K562 (cell line): ENCODE measurements around the gene RACK1. TPM values are rescaled to one million over a fixed set of nuclear protein-coding genes. Genes with fewer than 3 reads are reported as not detected.

Source experiments
- ATAC-seq: fragments of 200-7000 bp; cut with Tn5 transposase; 3 replicates; pipeline ENCODE4 v1.9.1; 2020; ENCODE audit warnings: moderate library complexity
- BruUV-seq: library from RNA; stranded (reverse); fragments of 400-500 nt; replicated peaks from 2 replicates; lab custom pipeline; 2021; lab: Mats Ljungman, UMichigan
- CTCF ChIA-PET: fragments of 300-600 bp; formaldehyde crosslinking; extraction: SDS; loops from one replicate; lab custom pipeline; 2021; ENCODE audit warnings: low intra/inter-chr PET ratio; lab: Yijun Ruan, JAX
- POLR2A ChIA-PET: fragments of 300-600, 350-650 bp; sonication (Branson Sonifier 250); formaldehyde crosslinking; extraction: SDS; loops from one replicate; lab custom pipeline; 2021; ENCODE audit warnings: antibody characterized with exemption, inconsistent platforms; lab: Yijun Ruan, JAX
- DNase-seq, 4 experiments: peaks; one replicate each; pipeline versions ENCODE4 v3.0.0 to v3.0.0-alpha.2; 2011 to 2018; ENCODE audit warnings: low spot score in 3 of 4, mixed read lengths in 3 of 4; ENCODE audit errors: extremely low read depth in 1 of 4
- FAIRE-seq: peaks from 2 replicates; lab custom pipeline; 2011; peaks lifted over from hg19 to GRCh38; lab: Jason Lieb, UNC
- H2AFZ ChIP-seq: 2 replicates; pipeline ENCODE4 v1.6.0; 2011; ENCODE audit warnings: low read depth, low read length, control low read depth, inconsistent platforms
- H3K27ac ChIP-seq: fragments of 200-600 bp; 3 replicates; pipeline ENCODE4 v1.8.0; 2011; ENCODE audit warnings: low read depth, mild to moderate bottlenecking, control low read depth, inconsistent platforms, low read length, moderate library complexity, mixed read lengths; ENCODE audit errors: extremely low read depth
- H3K27me3 ChIP-seq, 2 experiments: fragments of 300-600 bp in 1 of 2; 2 replicates in 1 of 2; 3 replicates in 1 of 2; pipeline versions ENCODE4 v1.6.0 to v1.8.0; 2011; ENCODE audit warnings: inconsistent platforms in 2 of 2, low read length in 2 of 2, mild to moderate bottlenecking in 1 of 2, mixed read lengths in 1 of 2, moderate library complexity in 1 of 2; ENCODE audit not compliant: control insufficient read depth in 2 of 2, insufficient read depth in 2 of 2
- H3K36me3 ChIP-seq: fragments of 300-600 bp; 3 replicates; pipeline ENCODE4 v1.8.0; 2011; ENCODE audit warnings: mild to moderate bottlenecking, low read length, inconsistent platforms; ENCODE audit not compliant: control insufficient read depth, insufficient read depth
- H3K4me1 ChIP-seq, 2 experiments: fragments of 200-600 bp in 1 of 2; replicated peaks in 1 of 2; 2 replicates in 1 of 2; 3 replicates in 1 of 2; pipeline versions ENCODE4 v1.5.1 to v1.8.0; 2011; ENCODE audit warnings: inconsistent platforms in 2 of 2, low read length in 2 of 2, mild to moderate bottlenecking in 1 of 2, mixed read lengths in 1 of 2, moderate library complexity in 1 of 2; ENCODE audit not compliant: control insufficient read depth in 2 of 2, insufficient read depth in 2 of 2
- H3K4me2 ChIP-seq: 2 replicates; pipeline ENCODE4 v1.6.1; 2011; ENCODE audit warnings: low read length, control low read depth, inconsistent platforms, mixed read lengths; ENCODE audit not compliant: insufficient read depth
- H3K4me3 ChIP-seq: fragments of 200-600 bp; sonication (generic), shearing (Covaris generic); 2 replicates; pipeline ENCODE4 v1.5.1; 2016; ENCODE audit warnings: control low read depth, inconsistent platforms
- H3K79me2 ChIP-seq: fragments of 200-600 bp; 3 replicates; pipeline ENCODE4 v1.8.0; 2011; ENCODE audit warnings: low read length, inconsistent platforms; ENCODE audit not compliant: control insufficient read depth, insufficient read depth
- H3K9ac ChIP-seq, 2 experiments: 2 replicates each; pipeline versions ENCODE4 v1.6.0 to v1.6.1; 2011; ENCODE audit warnings: low read depth in 2 of 2, low read length in 2 of 2, control low read depth in 1 of 2, inconsistent platforms in 1 of 2, mild to moderate bottlenecking in 1 of 2, mixed read lengths in 1 of 2; ENCODE audit not compliant: insufficient read depth in 1 of 2
- H3K9me1 ChIP-seq: one replicate; pipeline ENCODE4 v1.6.0; 2011; ENCODE audit warnings: inconsistent platforms, mild to moderate bottlenecking, low read length, moderate library complexity; ENCODE audit not compliant: control insufficient read depth, insufficient read depth
- H3K9me3 ChIP-seq: replicated peaks from 2 replicates; pipeline ENCODE4 v1.5.1; 2011; ENCODE audit warnings: low read depth, low read length, inconsistent platforms; ENCODE audit not compliant: control insufficient read depth, insufficient read depth
- H4K20me1 ChIP-seq: replicated peaks from 2 replicates; pipeline ENCODE4 v1.6.1; 2011; ENCODE audit warnings: low read length, inconsistent platforms, mixed read lengths; ENCODE audit not compliant: control insufficient read depth, insufficient read depth
- BCL6 ChIP-seq: fragments of 250-450 bp; sonication (Bioruptor Pico); IDR thresholded peaks from 2 replicates; pipeline ENCODE4 v1.4.0; 2020
- CBX1 ChIP-seq: sonication (generic); IDR thresholded peaks from 2 replicates; pipeline ENCODE4 v1.6.1; 2016; ENCODE audit warnings: antibody characterized with exemption, low read depth, mild to moderate bottlenecking
- DACH1 ChIP-seq: fragments of 450-650 bp; IDR thresholded peaks from 2 replicates; pipeline ENCODE4 v1.6.1; 2018; ENCODE audit not compliant: partially characterized antibody
- EGR1 ChIP-seq: fragments of 450-650 bp; conservative IDR thresholded peaks from 2 replicates; pipeline ENCODE4 v1.6.1; 2017; ENCODE audit warnings: mild to moderate bottlenecking
- FOXA3 ChIP-seq, 2 experiments: fragments of 450-650 bp in 1 of 2; sonication (generic) in 1 of 2; formaldehyde crosslinking; IDR thresholded peaks in 1 of 2; conservative IDR thresholded peaks in 1 of 2; 2 replicates each; pipeline versions ENCODE4 v1.4.0 to v1.8.0; 2020 to 2022; ENCODE audit warnings: mild to moderate bottlenecking in 2 of 2, missing genetic modification reagents in 1 of 2
- KDM5B ChIP-seq: fragments of 200-600 bp; sonication (generic); IDR thresholded peaks from 2 replicates; pipeline ENCODE4 v1.6.1; 2012; ENCODE audit warnings: low read depth, mild to moderate bottlenecking, moderate library complexity, low read length, control low read depth, inconsistent platforms; ENCODE audit not compliant: insufficient replicate concordance
- L3MBTL2 ChIP-seq: fragments of 450-650 bp; IDR thresholded peaks from 2 replicates; pipeline ENCODE4 v1.6.1; 2016; ENCODE audit warnings: mild to moderate bottlenecking, moderate library complexity
- MYC ChIP-seq, 2 experiments: fragments of 250-450 bp in 1 of 2; sonication (Bioruptor Pico) in 1 of 2; IDR thresholded peaks; 2 replicates each; pipeline versions ENCODE4 v1.5.1 to v1.6.1; 2012 to 2021; ENCODE audit warnings: low read depth in 2 of 2, borderline replicate concordance in 1 of 2, improper control_type of control experiment in 1 of 2, low read length in 1 of 2, mild to moderate bottlenecking in 1 of 2, moderate library complexity in 1 of 2
- PHB ChIP-seq: fragments of 250-450 bp; sonication (Bioruptor Pico); IDR thresholded peaks from 2 replicates; pipeline ENCODE4 v1.5.0; 2021
- PHF8 ChIP-seq: fragments of 200-600 bp; sonication (generic); IDR thresholded peaks from 2 replicates; pipeline ENCODE4 v1.6.1; 2012; ENCODE audit warnings: mixed run types, mild to moderate bottlenecking, inconsistent platforms, low read length, moderate library complexity, borderline replicate concordance
- POLR2A ChIP-seq: fragments of 450-650 bp; conservative IDR thresholded peaks from 2 replicates; pipeline ENCODE4 v1.6.1; 2016
- POLR2G ChIP-seq: fragments of 200-400 bp; formaldehyde crosslinking; IDR thresholded peaks from 2 replicates; pipeline ENCODE4 v1.6.1; 2017; ENCODE audit warnings: low read depth, mild to moderate bottlenecking, antibody characterized with exemption, low read length, moderate library complexity
- SMAD3 ChIP-seq: fragments of 450-650 bp; formaldehyde crosslinking; conservative IDR thresholded peaks from 2 replicates; pipeline ENCODE4 v1.4.0; 2020; ENCODE audit warnings: mild to moderate bottlenecking
- SREBF2 ChIP-seq: sonication (generic); formaldehyde crosslinking; IDR thresholded peaks from 2 replicates; pipeline ENCODE4 v1.4.0; 2020; ENCODE audit warnings: mild to moderate bottlenecking, missing genetic modification reagents
- ZNF212 ChIP-seq: fragments of 450-650 bp; formaldehyde crosslinking; IDR thresholded peaks from 2 replicates; pipeline ENCODE4 v1.4.0; 2020; ENCODE audit warnings: mild to moderate bottlenecking
- ZNF232 ChIP-seq: sonication (generic); formaldehyde crosslinking; IDR thresholded peaks from 2 replicates; pipeline ENCODE4 v1.8.0; 2022; ENCODE audit warnings: mild to moderate bottlenecking, missing genetic modification reagents
- WGBS: fragments of 100-300 bp; shearing (Covaris generic); methylation state at CpG from one replicate; pipeline ENCODE4 v1.1.6; 2016; ENCODE audit warnings: low coverage, mixed read lengths; ENCODE audit not compliant: insufficient coverage; ENCODE audit errors: missing lambda C conversion rate; 5-methylcytosine and 5-hydroxymethylcytosine counted together
- in situ Hi-C: fragments of 300-500 bp; cut with MboI; formaldehyde crosslinking; loops from 4 replicates; pipeline ENCODE4 v1.15.0; 2018; ENCODE audit warnings: inconsistent platforms, mixed read lengths
- intact Hi-C: fragments of 100-400 bp; cut with micrococcal nuclease; formaldehyde crosslinking; loops from 2 replicates; pipeline ENCODE4 v1.14.2; 2022
- polyA plus RNA-seq, 8 experiments: library from polyadenylated mRNA; depleted of rRNA in 4 of 8; stranded (reverse) in 5 of 8; unstranded in 3 of 8; fragments of >200 nt; fragmentation: Nextera tagmentation in 2 of 8; fragmentation: Illumina TruSeq in 1 of 8; extraction: Ambion mirVana in 2 of 8; extraction: Trizol in 1 of 8; gene quantifications; 2 replicates each; pipeline versions ENCODE4 v1.2.1 to v1.2.3, GENCODE V29; 2011 to 2014; ENCODE audit warnings: inconsistent platforms in 1 of 8, missing spikeins in 1 of 8
- total RNA-seq, 7 experiments: library from RNA; depleted of rRNA in 6 of 7; stranded (reverse); fragments of >200 nt in 6 of 7; fragmentation: Illumina TruSeq in 2 of 7; extraction: Trizol in 2 of 7; gene quantifications; 2 replicates each; pipeline versions ENCODE4 v1.2.1 to v1.2.3, GENCODE V29; 2011 to 2021; ENCODE audit warnings: low replicate concordance in 1 of 7
- TF ChIP-seq, protein P1 (sequence below): fragments of 250-450 bp; sonication (Bioruptor Pico); IDR thresholded peaks from 2 replicates; pipeline ENCODE4 v1.5.0; 2022; ENCODE audit warnings: mild to moderate bottlenecking
- TF ChIP-seq, protein P2 (sequence below): fragments of 450-650 bp; formaldehyde crosslinking; IDR thresholded peaks from 2 replicates; pipeline ENCODE4 v1.4.0; 2022; ENCODE audit warnings: missing genetic modification characterization
- TF ChIP-seq, protein P3 (sequence below): fragments of 450-650 bp; IDR thresholded peaks from 2 replicates; pipeline ENCODE4 v1.6.1; 2016; ENCODE audit warnings: missing biosample characterization, missing genetic modification characterization

Gene RACK1
- total and polyA plus RNA-seq, 9 of the 15 experiments (the other 6 are each of a cell fraction or from before 2014, with no cell fraction given) = 2,303 to 5,311 (median 3,833) TPM

DNA sequence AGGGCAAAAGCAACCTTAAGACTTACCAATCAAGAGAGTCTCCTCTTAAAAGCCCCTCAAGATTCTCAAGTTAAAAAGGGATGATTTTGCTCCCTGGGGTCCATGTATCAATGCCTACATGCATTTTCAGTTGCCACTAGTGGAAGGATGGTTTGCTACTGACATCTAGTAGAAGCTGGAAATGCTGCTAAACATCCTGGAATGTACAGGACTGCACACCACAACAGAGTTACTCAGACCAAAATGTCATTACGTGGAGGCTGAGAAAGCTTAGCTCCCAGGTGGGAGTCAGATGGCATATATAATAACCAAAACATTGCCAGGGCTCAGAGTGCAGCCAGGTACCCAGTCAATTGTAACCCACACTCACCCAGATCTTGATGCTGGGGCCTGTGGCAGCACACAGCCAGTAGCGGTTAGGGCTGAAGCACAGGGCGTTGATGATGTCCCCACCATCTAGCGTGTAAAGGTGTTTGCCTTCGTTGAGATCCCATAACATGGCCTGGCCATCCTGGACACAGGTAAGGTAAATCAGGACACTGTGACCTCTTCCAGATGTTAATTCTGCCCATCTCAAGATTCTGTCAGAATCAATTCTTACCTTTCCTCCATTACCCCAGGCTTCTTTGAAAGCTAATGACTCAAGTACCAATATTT lies 5.8 kb downstream of the RACK1 start:
- POLR2A ChIA-PET = interaction anchor here (0.6 to 17.5 kb wide), 5 partner anchors 9 to 167 kb away, joined by 3 to 185 read pairs (median 3); partner anchors contain the start of genes TRIM41 and TRIM52
- H3K27me3 ChIP-seq = no peaks in the 10 kb centered on the region
- ATAC-seq (no peak), FAIRE-seq (no peak), DNase-seq (no peak)
- WGBS = 90% methylated on average over 5 of the region's 5 CpGs
- peaks cover 98% of the 10 kb centered on the region for H3K36me3 ChIP-seq
- intact Hi-C loops (no loop called here), in situ Hi-C loops (no loop called here)
- H3K79me2 ChIP-seq = peaks cover 57% of the 10 kb centered on the region
- peaks cover 8% of the 10 kb centered on the region for H3K9me1 ChIP-seq
- no peak overlapping the region; the same call in 2 of the 3 replicates for H3K27ac ChIP-seq
- peaks cover 19 to 37% of the 10 kb centered on the region in 2 experiments; a peak in 4 of 5 replicates for H3K4me1 ChIP-seq
- H3K9me3 ChIP-seq = no peaks in the 10 kb centered on the region
- no TSS peak for BruUV-seq
- CTCF ChIA-PET = no interaction called here
- H3K9ac ChIP-seq = peak overlapping the region in 1 of 2 experiments; percentile 69; a peak in 2 of 4 replicates
- H3K4me3 ChIP-seq = no peak overlapping the region
- peaks cover 62% of the 10 kb centered on the region for H4K20me1 ChIP-seq
- no peak overlapping the region for H2AFZ ChIP-seq
- H3K4me2 ChIP-seq = no peak overlapping the region
- TF ChIP-seq PHB (CRISPR knock-in tag) (0 out of 2 replicates have a peak, but pooled peaks have one; percentile 37), SMAD3 (no peak), POLR2A (peak; percentile 11; the same call in 1 of the 2 replicates), POLR2G (peak; percentile 48; the same call in 1 of the 2 replicates), BCL6 (CRISPR knock-in tag) (no peak), ZNF212 (no peak), ZNF232 (no peak), DACH1 (no peak), KDM5B (no peak), CBX1 (no peak), PHF8 (no peak), FOXA3 (CRISPR knock-in tag; conservative IDR thresholded peaks at IDR 0.05 in 1 of 2, IDR thresholded peaks at IDR 0.05 in 1 of 2) (no peak), EGR1 (no peak), SREBF2 (CRISPR knock-in tag) (peak; percentile 20; the same call in 1 of the 2 replicates), MYC (IDR thresholded peaks at IDR 0.05; ENCODE audit: low read depth, low read length) (no peak), MYC (CRISPR knock-in tag; IDR thresholded peaks at IDR 0.05; ENCODE audit: borderline replicate concordance, low read depth) (no peak), L3MBTL2 (no peak)
- TF ChIP-seq, protein P1, sequence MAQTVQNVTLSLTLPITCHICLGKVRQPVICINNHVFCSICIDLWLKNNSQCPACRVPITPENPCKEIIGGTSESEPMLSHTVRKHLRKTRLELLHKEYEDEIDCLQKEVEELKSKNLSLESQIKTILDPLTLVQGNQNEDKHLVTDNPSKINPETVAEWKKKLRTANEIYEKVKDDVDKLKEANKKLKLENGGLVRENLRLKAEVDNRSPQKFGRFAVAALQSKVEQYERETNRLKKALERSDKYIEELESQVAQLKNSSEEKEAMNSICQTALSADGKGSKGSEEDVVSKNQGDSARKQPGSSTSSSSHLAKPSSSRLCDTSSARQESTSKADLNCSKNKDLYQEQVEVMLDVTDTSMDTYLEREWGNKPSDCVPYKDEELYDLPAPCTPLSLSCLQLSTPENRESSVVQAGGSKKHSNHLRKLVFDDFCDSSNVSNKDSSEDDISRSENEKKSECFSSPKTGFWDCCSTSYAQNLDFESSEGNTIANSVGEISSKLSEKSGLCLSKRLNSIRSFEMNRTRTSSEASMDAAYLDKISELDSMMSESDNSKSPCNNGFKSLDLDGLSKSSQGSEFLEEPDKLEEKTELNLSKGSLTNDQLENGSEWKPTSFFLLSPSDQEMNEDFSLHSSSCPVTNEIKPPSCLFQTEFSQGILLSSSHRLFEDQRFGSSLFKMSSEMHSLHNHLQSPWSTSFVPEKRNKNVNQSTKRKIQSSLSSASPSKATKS (CRISPR knock-in tag) = no peak
- TF ChIP-seq, protein P2, sequence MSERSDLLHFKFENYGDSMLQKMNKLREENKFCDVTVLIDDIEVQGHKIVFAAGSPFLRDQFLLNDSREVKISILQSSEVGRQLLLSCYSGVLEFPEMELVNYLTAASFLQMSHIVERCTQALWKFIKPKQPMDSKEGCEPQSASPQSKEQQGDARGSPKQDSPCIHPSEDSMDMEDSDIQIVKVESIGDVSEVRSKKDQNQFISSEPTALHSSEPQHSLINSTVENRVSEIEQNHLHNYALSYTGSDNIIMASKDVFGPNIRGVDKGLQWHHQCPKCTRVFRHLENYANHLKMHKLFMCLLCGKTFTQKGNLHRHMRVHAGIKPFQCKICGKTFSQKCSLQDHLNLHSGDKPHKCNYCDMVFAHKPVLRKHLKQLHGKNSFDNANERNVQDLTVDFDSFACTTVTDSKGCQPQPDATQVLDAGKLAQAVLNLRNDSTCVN = no peak
- TF ChIP-seq, protein P3, sequence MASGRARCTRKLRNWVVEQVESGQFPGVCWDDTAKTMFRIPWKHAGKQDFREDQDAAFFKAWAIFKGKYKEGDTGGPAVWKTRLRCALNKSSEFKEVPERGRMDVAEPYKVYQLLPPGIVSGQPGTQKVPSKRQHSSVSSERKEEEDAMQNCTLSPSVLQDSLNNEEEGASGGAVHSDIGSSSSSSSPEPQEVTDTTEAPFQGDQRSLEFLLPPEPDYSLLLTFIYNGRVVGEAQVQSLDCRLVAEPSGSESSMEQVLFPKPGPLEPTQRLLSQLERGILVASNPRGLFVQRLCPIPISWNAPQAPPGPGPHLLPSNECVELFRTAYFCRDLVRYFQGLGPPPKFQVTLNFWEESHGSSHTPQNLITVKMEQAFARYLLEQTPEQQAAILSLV (tag) = no peak
